ENCODE measurements around the gene HORMAD1.
"Not testable (repeated sequence)": the region's sequence is repeated elsewhere in the genome, so short reads cannot be mapped to it uniquely, and the experiment has no call there.

The HORMAD1 gene, protein sequence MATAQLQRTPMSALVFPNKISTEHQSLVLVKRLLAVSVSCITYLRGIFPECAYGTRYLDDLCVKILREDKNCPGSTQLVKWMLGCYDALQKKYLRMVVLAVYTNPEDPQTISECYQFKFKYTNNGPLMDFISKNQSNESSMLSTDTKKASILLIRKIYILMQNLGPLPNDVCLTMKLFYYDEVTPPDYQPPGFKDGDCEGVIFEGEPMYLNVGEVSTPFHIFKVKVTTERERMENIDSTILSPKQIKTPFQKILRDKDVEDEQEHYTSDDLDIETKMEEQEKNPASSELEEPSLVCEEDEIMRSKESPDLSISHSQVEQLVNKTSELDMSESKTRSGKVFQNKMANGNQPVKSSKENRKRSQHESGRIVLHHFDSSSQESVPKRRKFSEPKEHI
- total RNA-seq = 0.07 to 0.71 (median 0.58) reads per million in 3 experiments

DNA sequence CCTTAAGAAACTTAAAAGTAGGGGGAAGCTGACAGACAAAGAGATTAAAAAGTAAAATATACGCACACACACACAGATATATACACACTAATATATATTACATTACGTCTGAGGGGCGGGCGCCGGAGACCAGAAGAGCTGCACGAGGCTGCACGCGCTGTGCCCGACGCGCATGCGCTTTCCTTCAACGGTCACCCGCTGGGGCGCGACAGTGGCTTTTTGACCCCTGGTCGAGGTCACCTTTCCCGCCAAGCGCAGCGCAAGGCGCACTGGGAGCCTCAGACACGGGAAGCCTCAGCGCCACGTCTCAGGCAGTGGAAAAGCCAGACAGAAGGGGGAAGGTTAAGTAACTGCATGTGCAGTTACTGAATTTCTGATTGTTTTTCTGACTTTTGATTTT is at the start of gene HORMAD1:
Gene HORMAD1 (minus strand): TSS at position 193 of the 400 bp plus-strand sequence. CDS start 1,390 bp downstream, outside the sequence.
- DNase-seq = no peak

DNA sequence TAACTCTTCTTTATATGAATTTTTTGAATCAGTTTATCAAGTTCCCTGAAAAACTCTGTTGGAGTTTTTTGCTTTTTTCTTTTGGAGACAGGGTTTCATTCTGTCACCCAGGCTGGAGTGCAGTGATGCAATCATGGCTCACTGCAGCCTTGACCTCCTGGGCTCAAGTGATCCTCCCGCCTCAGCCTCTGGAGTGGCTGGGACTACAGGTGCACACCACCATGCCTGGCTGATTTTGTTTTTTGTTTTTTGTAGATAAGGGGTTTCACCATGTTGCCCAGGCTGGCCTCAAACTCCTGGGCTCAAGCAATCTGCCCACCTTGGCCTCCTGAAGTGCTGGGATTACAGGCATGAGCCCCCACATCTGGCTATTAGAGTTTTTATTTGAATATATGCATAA is 47.0 kb upstream of the HORMAD1 start:
- not testable (repeated sequence) for DNase-seq

DNA sequence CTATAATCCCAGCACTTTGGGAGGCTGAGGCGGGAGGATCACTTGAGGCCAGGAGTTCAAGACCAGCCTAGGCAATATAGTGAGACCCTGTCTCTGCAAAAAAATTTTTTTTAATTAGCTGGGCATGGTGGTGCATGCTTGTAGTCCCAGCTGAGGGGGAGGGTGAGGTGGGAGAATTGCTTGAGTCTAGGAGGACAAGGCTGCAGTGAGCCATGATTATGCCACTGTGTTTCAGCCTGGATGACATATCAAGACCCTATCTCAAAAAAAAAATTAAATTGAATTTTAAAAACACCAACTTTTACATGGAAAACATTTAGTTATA is 45.2 kb upstream of the HORMAD1 start:
- not testable (repeated sequence) for DNase-seq

DNA sequence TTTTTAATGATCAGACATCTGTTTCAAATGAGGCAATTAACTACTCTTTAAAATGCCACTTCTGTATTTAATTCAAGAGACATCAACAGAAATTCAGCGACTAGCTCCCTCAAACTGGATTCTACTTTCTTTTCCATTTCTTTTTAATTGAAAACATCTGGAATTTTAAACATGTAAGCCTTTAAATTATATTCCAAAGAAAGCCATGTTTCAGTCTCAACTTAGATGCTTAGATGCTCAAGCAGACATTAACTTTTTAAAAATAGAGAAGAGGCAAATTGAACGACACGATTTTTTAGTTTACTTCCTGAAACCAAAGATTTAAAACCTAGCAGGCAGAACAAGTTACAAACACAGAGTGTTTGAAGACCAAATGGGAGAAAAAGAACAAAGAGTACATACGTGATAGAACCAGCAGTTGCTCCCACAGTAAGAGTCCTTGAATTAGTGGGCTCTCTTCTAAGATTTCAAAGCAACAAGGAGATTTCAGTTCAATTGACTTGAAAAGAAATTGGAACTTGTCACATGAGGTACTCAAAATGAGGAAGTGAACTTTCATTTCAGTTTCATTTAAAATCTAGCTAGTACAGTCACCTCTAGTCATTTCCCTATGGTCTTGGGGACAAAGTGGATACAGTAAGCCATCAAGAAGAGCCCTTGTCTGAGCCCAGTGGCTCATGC is 44.7 kb upstream of the HORMAD1 start, which contains the start of gene CTSS:
Gene CTSS (minus strand): TSS at position 483 of the 681 bp plus-strand sequence. CDS start 1,015 bp downstream, outside the sequence.
- peak; percentile 24 for DNase-seq

DNA sequence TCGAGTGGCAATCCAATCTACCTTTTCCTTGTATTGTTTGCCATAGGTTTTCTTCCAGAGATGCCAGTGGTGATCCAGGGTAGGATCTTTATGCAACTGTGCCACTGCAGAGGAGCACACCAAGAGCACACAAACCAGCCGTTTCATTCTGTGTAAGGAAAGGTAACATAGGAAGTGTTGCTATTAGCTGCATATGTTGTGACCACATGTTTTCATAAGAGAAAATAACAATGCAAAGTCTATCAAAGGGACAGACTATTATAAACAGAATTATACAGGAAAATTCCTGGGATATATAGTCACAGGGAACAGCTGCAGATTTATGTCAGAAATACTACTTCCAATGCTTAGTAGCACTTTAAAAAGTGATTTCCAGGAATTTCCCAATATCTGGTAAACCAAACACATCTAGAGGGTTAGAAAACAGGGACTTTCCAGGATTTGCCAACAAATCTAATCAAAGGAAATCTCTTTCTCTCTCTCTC is 44.0 kb upstream of the HORMAD1 start:
- peak; percentile 2 for DNase-seq

DNA sequence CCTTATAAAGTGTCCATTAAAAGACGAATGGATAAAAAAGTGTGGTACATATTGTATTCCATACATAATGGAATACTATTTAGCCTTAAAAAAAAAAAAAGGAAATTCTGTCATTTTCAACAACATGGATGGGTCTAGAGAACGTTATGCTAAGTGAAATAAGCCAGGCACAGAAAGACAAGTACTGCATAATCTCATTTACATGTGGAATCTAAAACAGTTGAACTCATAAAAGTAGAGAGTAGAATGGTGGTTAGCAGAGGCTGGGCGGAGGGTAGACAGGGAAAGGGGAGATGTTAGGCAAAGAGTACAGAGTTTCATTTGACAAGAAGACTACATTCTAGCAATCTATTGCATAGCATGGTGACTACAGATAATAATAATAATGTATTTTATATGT is 42.3 kb upstream of the HORMAD1 start:
- no peak for DNase-seq

DNA sequence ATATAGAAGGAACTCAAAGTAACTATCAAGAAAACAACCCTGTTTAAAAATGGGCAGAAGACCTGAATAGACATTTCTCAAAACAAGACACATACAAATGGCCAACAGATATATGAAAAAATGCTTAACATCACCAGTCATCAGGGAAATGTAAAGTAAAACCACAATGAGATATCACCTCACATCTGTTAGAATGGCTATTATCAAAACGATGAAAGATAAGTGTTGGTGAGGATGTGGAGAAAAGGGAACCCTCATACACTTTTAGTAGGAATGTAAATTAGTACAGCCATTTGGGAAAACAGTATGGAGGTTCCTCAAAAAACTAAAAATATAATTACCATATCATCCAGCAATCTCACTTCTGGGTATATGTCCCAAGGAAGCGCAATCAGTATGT is 41.9 kb upstream of the HORMAD1 start:
- no peak for DNase-seq

DNA sequence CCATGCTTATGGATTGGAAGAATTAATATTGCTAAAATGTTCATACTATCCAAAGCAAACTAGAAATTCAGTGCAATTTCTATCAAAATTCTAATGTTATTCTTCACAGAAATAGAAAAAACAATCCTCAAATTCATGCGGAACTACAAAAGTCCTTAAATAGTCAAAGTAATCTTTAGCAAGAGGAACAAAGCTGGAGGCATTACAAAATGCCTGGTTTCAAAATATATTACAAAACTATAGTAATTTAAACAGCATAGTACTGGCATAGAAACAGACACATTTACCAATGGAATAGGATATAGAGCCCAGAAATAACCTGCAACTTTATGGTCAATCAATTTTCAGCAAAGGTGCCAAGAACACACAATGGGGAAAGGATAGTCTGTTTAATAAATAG is 41.1 kb upstream of the HORMAD1 start:
- no peak for DNase-seq

DNA sequence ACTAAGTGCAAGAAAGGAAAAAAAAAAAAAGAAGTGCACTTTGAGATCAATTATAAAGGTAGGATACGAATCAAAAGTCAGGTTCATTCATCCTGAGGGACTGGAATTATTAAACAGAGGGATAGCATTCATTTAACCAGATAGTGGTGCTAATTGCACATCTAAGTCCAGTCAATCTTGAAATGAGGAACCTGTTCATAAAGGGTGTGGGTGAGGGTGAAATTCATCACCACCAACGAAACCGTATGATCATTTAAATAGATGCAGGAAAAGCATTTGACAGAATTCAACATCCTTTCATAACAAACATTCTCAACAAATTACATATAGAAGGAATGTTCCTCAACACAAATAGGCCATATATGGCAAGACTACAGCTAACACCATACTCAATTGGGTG is 39.3 kb upstream of the HORMAD1 start:
- DNase-seq = no peak

DNA sequence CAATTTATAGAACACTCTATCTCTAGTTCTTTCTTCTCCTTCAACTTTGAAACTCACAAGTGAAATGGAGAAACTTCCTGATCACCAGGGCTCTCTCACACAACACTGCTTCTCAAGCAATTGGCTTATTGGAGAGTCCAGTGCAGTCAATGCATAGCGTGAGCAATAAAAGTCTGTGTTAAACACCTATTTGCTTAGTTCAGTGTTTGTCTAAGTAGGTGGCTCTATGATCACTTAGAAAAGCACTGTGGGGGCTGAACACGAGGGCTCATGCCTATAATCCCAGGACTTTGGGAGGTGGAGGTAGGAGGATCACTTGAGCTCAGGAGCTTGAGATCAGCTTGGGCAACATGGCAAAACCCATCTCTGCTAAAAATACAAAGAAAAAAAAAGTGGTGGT is 32.7 kb upstream of the HORMAD1 start:
- no peak for DNase-seq

DNA sequence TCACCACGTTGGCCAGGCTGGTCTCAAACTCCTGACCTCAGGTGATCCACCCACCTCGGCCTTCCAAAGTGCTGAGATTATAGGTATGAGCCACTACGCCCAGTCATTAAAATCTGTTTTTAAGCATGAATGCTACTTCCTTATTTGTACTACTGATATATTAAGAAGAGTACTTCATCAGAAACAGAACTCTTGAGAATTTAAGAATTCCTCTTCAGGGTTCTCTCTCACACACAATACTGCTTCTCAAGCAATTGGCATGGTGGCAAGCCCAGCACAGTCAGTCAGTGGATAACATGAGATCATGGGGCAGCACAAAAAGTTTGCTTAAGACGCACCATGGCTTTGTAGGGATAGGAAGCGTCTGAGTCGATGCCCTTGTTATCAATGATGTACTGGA is 30.7 kb upstream of the HORMAD1 start:
- no peak for DNase-seq

DNA sequence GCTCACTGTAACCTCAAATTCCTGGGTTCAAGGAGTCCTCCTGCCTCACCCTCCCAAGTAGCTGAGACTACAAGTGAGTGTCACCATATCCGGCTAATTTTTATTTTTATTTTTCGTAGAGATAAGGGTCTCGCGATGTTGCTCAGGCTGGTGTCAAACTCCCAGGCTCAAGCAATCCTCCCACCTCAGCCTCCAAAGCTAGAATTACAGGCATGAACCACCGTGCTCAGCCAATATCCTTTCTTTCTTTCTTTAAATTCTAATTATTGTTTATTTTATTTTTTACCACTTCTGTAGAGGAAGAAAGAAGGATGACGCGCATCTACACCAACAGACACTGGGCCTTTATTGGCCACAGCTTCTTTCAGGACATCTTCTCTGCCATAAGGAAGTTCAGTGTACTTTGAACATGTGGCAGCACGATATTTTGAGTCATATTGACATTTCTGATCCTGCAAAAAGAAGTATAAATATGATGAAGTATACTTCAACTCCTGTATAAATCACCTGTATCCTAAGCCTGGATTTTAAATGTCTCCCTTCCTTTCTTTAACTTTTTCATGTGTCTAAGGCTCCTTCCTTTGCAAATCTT is 29.1 kb upstream of the HORMAD1 start:
- DNase-seq = no peak

DNA sequence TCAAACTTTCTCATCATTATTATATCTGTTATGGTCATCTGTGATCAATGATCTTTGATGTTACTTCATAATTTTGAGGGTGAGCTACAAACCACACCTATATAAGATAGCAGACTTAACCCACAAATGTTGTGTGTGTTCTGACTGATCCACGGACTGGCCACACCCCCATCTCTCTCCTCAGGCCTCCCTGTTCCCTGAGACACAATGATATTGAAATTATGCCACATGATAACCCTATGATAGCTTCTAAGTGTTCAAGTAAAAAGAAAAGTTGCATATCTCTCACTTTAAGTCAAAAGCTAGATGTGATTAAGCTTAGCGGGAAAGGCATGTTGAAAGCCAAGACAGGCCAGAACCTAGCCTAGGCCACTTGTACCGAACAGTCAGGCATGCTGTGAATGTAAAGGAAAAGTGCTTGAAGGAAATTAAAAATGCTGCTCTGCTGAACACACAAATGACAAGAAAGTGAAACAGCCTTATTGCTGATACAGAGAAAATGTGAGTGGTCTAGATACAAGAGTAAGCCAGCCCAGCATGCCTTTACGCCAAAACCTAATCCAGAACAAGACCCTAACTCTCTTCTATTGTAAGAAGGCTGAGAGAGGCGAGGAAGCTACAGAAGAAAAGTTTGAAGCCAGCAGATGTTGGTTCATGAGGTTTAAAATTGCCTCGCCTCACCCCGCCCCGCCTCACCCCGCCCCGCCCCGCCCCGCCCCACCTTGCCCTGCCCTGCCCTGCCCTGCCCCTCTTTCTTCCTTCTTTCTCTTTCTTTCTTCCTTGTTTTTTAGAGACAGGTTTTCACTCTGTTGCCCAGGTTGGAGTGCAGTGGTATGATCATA is 28.4 kb upstream of the HORMAD1 start:
- no peak for DNase-seq

DNA sequence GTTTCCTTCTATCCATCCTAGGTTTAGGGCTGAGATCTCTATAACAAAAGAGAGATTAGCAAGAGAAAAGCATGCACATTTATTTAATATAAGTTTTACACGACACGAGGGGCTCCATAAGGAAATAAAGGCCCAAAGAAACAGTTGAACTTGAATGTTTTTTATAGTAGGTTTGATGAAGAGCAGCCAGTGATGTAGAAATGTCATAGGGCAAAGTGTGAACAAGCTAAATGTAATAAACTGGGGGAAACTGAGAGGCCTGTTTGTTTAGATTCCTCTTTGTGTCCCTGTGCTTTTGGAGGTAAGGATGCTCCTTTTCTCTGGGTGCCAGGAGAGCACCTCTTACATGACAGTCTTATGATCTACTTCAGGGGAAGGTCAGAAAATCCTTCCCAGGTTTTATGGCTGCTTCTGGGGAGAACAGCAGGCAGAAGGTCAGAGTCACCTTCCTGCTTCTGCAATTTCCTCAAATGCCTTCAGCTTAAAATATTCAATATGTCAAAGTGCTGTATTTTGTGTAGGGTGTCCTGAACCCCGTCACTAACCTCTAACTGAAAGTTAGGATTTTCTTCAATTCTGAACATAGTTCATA is 9.5 kb upstream of the HORMAD1 start:
- DNase-seq = no peak

DNA sequence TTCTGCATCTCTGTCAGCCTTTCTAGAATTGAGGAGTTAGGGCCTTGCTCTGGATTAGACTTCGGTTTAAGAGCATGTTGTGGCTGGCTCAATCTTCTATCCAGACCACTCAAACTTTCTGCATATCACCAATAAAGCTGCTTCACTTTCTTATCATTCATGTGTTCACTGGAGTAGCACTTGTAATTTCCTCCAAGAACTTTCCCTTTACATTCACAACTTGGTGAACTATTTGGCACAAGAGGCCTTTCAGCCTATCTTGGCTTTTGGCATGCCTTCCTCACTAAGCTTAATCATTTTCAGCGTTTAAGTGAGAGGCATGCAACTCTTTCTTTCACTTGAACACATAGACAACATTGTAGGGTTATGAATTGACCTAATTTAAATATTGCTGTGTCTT is 3.6 kb upstream of the HORMAD1 start:
- DNase-seq = no peak

DNA sequence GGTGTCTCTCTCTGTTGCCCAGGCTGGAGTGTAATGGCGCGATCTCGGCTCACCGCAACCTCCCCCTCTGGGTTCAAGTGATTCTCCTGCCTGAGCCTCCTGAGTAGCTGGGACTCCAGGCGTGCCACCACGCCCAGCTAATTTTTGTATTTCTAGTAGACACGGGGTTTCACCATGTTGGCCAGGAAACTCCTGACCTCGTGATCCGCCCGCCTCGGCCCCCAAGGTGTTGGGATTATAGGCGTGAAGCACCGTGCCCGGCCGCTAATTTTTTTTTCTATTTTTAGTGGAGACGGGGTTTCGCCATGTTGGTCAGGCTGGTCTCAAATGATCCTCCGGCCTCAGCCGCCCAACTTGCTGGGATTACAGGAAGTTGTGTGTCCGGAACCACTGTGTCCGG is 597 bp downstream of the HORMAD1 start:
- DNase-seq = no peak

DNA sequence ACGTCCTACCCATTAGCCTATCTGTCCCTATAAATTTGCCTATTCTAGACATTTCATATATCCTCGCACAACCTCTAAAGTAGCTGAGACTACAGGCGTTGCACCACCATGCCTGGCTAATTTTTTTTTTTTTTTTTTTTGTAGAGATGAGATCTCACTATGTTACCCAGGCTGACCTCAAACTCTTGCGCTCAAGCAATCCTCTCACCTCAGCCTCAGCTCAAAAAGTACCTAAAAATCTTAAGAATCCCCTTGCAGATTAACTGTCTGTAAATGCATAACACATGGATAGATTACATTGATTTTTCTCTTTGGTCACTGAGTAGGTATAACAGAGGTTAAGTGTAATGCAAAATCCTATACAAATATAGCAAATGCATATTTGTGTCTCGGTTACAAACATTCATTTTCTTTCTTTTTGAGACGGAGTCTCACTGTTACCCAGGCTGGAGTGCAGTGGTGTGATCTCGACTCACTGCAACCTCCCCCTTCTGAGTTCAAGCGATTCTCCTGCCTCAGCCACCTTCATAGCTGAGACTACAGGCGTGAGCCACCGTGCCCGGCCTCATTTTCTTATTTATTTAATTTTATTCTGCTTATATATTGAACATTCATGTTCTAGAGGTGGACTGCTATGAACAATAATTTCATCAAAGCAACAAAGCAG is 2.3 kb downstream of the HORMAD1 start:
- no peak for DNase-seq

DNA sequence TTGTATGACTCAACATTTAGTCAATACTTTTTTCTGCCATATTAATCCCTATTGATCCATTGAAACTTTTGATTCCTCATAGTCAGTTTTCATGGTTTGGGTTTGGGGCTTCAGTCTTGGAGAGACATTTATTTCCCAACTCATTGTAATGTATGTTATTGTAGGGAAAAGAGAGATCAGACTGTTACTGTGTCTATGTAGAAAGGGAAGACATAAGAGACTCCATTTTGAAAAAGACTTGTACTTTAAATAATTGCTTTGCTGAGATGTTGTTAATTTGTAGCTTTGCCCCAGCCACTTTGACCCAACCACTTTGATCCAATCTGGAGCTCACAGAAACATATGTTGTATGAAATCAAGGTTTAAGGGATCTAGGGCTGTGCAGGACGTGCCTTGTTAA is 11.7 kb downstream of the HORMAD1 start:
- not testable (repeated sequence) for DNase-seq

DNA sequence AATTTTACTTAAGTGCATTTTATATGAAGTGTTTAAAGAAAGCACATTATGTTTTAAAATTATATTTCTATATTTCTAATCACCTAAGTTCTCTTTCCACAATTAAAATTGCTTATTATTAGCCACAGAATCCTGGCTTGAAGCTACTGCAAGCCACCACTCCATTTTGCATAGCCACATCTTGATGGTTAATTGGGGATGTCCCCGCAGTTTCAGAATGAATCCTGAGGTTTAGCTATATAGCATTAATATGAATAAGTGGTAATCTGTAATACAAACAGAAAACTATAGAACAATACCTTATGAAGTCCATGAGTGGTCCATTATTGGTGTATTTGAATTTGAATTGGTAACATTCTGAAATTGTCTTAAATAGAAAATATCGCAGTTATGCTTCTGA is 12.1 kb downstream of the HORMAD1 start:
- DNase-seq = no peak

DNA sequence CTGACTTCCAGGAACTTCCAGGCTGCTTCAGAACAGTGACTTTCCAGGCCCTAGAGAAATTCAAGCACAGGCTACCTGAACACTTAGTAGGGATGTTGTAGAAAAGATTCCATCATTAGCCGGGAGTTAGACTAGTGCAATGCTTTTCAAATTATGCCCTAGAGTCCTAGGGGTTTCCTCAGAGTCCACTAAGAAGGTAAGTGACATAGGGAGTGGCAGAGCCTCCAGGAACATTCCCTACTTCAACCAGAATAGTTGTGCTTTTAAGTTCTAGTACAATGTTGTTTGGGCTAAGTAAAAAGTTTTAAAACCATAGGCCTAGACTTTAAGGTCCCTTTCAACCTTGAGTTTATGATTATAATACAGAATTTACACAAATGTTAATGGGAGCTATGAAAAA is 14.6 kb downstream of the HORMAD1 start:
- no peak for DNase-seq

DNA sequence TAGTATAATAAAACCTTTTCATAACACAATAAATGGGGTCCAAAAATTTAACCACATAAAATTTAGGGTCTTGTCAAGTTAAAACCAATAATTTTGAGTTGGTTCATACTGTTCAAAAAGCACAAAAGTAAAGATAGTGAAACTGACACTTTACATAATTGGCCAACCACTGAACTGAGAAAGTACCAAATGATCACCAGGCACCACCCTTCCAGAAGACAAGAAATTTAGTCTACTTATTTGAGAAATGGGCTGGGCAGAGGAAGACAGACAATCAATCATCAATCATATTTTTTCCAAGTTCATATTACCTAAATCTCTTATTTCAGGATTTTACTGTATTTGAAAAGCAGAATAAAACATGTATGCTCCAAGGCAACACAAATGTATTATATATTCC is 17.3 kb downstream of the HORMAD1 start:
- DNase-seq = no peak
